Limb (tissue), 2 donors: ENCODE data around the gene KAT8.
"Not testable (repeated sequence)": the region's sequence is repeated elsewhere in the genome, so short reads cannot be mapped to it uniquely, and the experiment has no call there.

Experiments
- DNase-seq, 2 donors: peaks; one replicate each; pipeline ENCODE4 v3.0.0-alpha.2; 2016; ENCODE audit errors: extremely low spot score in 2 of 2

KAT8 gene

GRCh38 chr16:31083556-31083955, 33.9 kb upstream of the KAT8 start:
- DNase-seq, result no peak

GRCh38 chr16:31083981-31084380, 33.5 kb upstream of the KAT8 start:
- DNase-seq, result peak in 1 of 2 donors; percentile 27

- peak; percentile 32 to 41 for DNase-seq
Observed at GRCh38 chr16:31084584-31085302, 32.7 kb upstream of the KAT8 start.

GRCh38 chr16:31085411-31085810, 32.1 kb upstream of the KAT8 start:
- peak in 1 of 2 donors; percentile 22 for DNase-seq

- DNase-seq, result peak; percentile 55 to 66
Observed at GRCh38 chr16:31085873-31086628, 31.4 kb upstream of the KAT8 start.

- no peak for DNase-seq
Observed at GRCh38 chr16:31086629-31086906, 30.9 kb upstream of the KAT8 start.

GRCh38 chr16:31087481-31087880, 30.0 kb upstream of the KAT8 start:
- peak in 1 of 2 donors; percentile 27 for DNase-seq

GRCh38 chr16:31087971-31088370, 29.5 kb upstream of the KAT8 start:
- DNase-seq, result peak in 1 of 2 donors; percentile 25

- DNase-seq, result peak in 1 of 2 donors; percentile 31
Observed at GRCh38 chr16:31088459-31089183, 28.8 kb upstream of the KAT8 start, which contains the start of gene PRSS53. PRSS53 (minus strand) TSS chr16:31088943; CDS start chr16:31088809, 134 bp downstream.

GRCh38 chr16:31089199-31089598, 28.3 kb upstream of the KAT8 start:
- no peak for DNase-seq

GRCh38 chr16:31090540-31090939, 26.9 kb upstream of the KAT8 start:
- DNase-seq, result no peak

GRCh38 chr16:31092330-31092729, 25.1 kb upstream of the KAT8 start:
- no peak for DNase-seq

GRCh38 chr16:31093132-31093703, 24.2 kb upstream of the KAT8 start:
- no peak for DNase-seq

- DNase-seq, result no peak
Observed at GRCh38 chr16:31094088-31094423, 23.4 kb upstream of the KAT8 start.

GRCh38 chr16:31094424-31095120, 22.9 kb upstream of the KAT8 start, which contains the start of gene VKORC1:
VKORC1 (minus strand) TSS chr16:31094797; CDS start chr16:31094729, 68 bp downstream.
- peak; percentile 90 to 92 for DNase-seq

GRCh38 chr16:31099860-31100638, 17.4 kb upstream of the KAT8 start:
- no peak for DNase-seq

- DNase-seq, result not testable (repeated sequence)
Observed at GRCh38 chr16:31100876-31101641, 16.4 kb upstream of the KAT8 start.

- DNase-seq, result peak; percentile 36 to 86
Observed at GRCh38 chr16:31105677-31106213, 11.7 kb upstream of the KAT8 start.
